ENCODE data around the gene ZRSR2. TPM values are rescaled to one million over a fixed set of nuclear protein-coding genes. Genes with fewer than 3 reads are reported as not detected.
"Not testable (repeated sequence)": the region's sequence is repeated elsewhere in the genome, so short reads cannot be mapped to it uniquely, and the experiment has no call there.

The ZRSR2 gene
- total RNA-seq, 1 donor from 2014 or later = 2.1 TPM

GRCh38 chrX:15790769-15791290, 546 bp downstream of the ZRSR2 start:
- peak in 1 of 2 donors; percentile 2 for DNase-seq (ENCODE audit: low read depth in 2 of 2)

- DNase-seq (ENCODE audit: low read depth in 2 of 2) = no peak
Observed at GRCh38 chrX:15797707-15798106, 7.4 kb downstream of the ZRSR2 start.

GRCh38 chrX:15804563-15804962, 14.3 kb downstream of the ZRSR2 start:
- DNase-seq (ENCODE audit: low read depth in 2 of 2) = no peak

- DNase-seq (ENCODE audit: low read depth in 2 of 2) = no peak
Observed at GRCh38 chrX:15808254-15808653, 18.0 kb downstream of the ZRSR2 start.

GRCh38 chrX:15812192-15812938, 22.1 kb downstream of the ZRSR2 start:
- no peak for DNase-seq (ENCODE audit: low read depth in 2 of 2)

- no peak for DNase-seq (ENCODE audit: low read depth in 2 of 2)
Observed at GRCh38 chrX:15813416-15813815, 23.1 kb downstream of the ZRSR2 start.

GRCh38 chrX:15814771-15815365, 24.6 kb downstream of the ZRSR2 start:
- no peak for DNase-seq (ENCODE audit: low read depth in 2 of 2)

GRCh38 chrX:15815779-15816437, 25.6 kb downstream of the ZRSR2 start:
- peak; percentile 16 to 29 for DNase-seq (ENCODE audit: low read depth in 2 of 2)

GRCh38 chrX:15816438-15816809, 26.1 kb downstream of the ZRSR2 start:
- DNase-seq (ENCODE audit: low read depth in 2 of 2) = no peak

GRCh38 chrX:15816886-15817285, 26.6 kb downstream of the ZRSR2 start:
- DNase-seq (ENCODE audit: low read depth in 2 of 2) = no peak

GRCh38 chrX:15820106-15821073, 30.1 kb downstream of the ZRSR2 start:
- no peak for DNase-seq (ENCODE audit: low read depth in 2 of 2)

- no peak for DNase-seq (ENCODE audit: low read depth in 2 of 2)
Observed at GRCh38 chrX:15822922-15823321, 32.6 kb downstream of the ZRSR2 start.

- no peak for DNase-seq (ENCODE audit: low read depth in 2 of 2)
Observed at GRCh38 chrX:15825936-15826335, 35.7 kb downstream of the ZRSR2 start.

- no peak for DNase-seq (ENCODE audit: low read depth in 2 of 2)
Observed at GRCh38 chrX:15829217-15829616, 38.9 kb downstream of the ZRSR2 start.

GRCh38 chrX:15831347-15831746, 41.1 kb downstream of the ZRSR2 start:
- DNase-seq (ENCODE audit: low read depth in 2 of 2) = not testable (repeated sequence)

- DNase-seq (ENCODE audit: low read depth in 2 of 2) = no peak
Observed at GRCh38 chrX:15834053-15834452, 43.8 kb downstream of the ZRSR2 start.

GRCh38 chrX:15834827-15835595, 44.7 kb downstream of the ZRSR2 start:
- DNase-seq (ENCODE audit: low read depth in 2 of 2) = no peak

GRCh38 chrX:15838017-15838416, 47.7 kb downstream of the ZRSR2 start:
- no peak for DNase-seq (ENCODE audit: low read depth in 2 of 2)

GRCh38 chrX:15841853-15842516, 51.7 kb downstream of the ZRSR2 start:
- no peak for DNase-seq (ENCODE audit: low read depth in 2 of 2)

GRCh38 chrX:15843960-15844359, 53.7 kb downstream of the ZRSR2 start:
- no peak for DNase-seq (ENCODE audit: low read depth in 2 of 2)

Measured in dermis microvascular lymphatic vessel endothelial cell (primary cell).